ENCODE measurements around the gene CBX7.

The CBX7 gene

GRCh38 chr22:39098026-39098425 lies 54.5 kb downstream of the CBX7 start:
- no peak for DNase-seq (ENCODE audit: low spot score)
- no peak for TF ChIP-seq CTCF (IDR thresholded peaks at IDR 0.05)
- Histone ChIP-seq H3K4me3 (no peak overlapping the region), H3K27ac (no peak overlapping the region)

GRCh38 chr22:39097098-39098020 lies 55.1 kb downstream of the CBX7 start, which contains the start of gene APOBEC3H:
Gene APOBEC3H (plus strand): TSS chr22:39097244. CDS start chr22:39100279, 3,035 bp downstream.
- H3K4me3 ChIP-seq, result no peak within 1 kb of the TSS
- H3K27ac ChIP-seq, result peak within 1 kb of the TSS in 1 of 2 donors; percentile 37
- TF ChIP-seq CTCF (IDR thresholded peaks at IDR 0.05), result no peak
- DNase-seq (ENCODE audit: low spot score), result no peak

GRCh38 chr22:39095971-39096370 lies 56.5 kb downstream of the CBX7 start:
- TF ChIP-seq CTCF (IDR thresholded peaks at IDR 0.05), result no peak
- DNase-seq (ENCODE audit: low spot score), result no peak
- H3K27ac ChIP-seq, result no peak overlapping the region
- H3K4me3 ChIP-seq, result no peak overlapping the region

- no peak overlapping the region for H3K4me3 ChIP-seq
- no peak for TF ChIP-seq CTCF (IDR thresholded peaks at IDR 0.05)
- no peak for DNase-seq (ENCODE audit: low spot score)
- no peak overlapping the region for H3K27ac ChIP-seq
Measured at GRCh38 chr22:39094717-39095389, 57.6 kb downstream of the CBX7 start.

GRCh38 chr22:39092111-39092862 lies 60.2 kb downstream of the CBX7 start:
- Histone ChIP-seq H3K4me3 (no peak overlapping the region), H3K27ac (no peak overlapping the region)
- no peak for DNase-seq (ENCODE audit: low spot score)
- TF ChIP-seq CTCF (IDR thresholded peaks at IDR 0.05), result no peak

- no peak overlapping the region for H3K27ac ChIP-seq
- no peak for DNase-seq (ENCODE audit: low spot score)
Measured at GRCh38 chr22:39091126-39092081, 61.1 kb downstream of the CBX7 start.

More at GRCh38 chr22:39091126-39092081, 61.1 kb downstream of the CBX7 start:
- H3K4me3 ChIP-seq, result no peak overlapping the region
- TF ChIP-seq CTCF (IDR thresholded peaks at IDR 0.05), result no peak
